BLaER1 (cell line): Measurements from ENCODE around the gene CALCOCO1.
A peak's percentile ranks its signal among the peaks of the same experiment; 100 is the strongest.

Experiments used
- H3K27ac ChIP-seq: shearing (Covaris generic); formaldehyde crosslinking; 2 replicates; pipeline ENCODE4 v1.8.1; 2022
- H3K27me3 ChIP-seq: shearing (Covaris generic); formaldehyde crosslinking; 2 replicates; pipeline ENCODE4 v1.8.1; 2022
- H3K36me3 ChIP-seq: shearing (Covaris generic); formaldehyde crosslinking; 2 replicates; pipeline ENCODE4 v1.8.1; 2022
- H3K4me1 ChIP-seq: shearing (Covaris generic); formaldehyde crosslinking; 2 replicates; pipeline ENCODE4 v1.8.1; 2022
- H3K4me2 ChIP-seq: shearing (Covaris generic); formaldehyde crosslinking; 2 replicates; pipeline ENCODE4 v1.8.1; 2022
- H3K4me3 ChIP-seq: shearing (Covaris generic); formaldehyde crosslinking; 2 replicates; pipeline ENCODE4 v1.8.1; 2022
- H3K9ac ChIP-seq: shearing (Covaris generic); formaldehyde crosslinking; 2 replicates; pipeline ENCODE4 v1.8.1; 2022
- H3K9me3 ChIP-seq: shearing (Covaris generic); formaldehyde crosslinking; 2 replicates; pipeline ENCODE4 v1.8.1; 2022
- H4K20me1 ChIP-seq: shearing (Covaris generic); formaldehyde crosslinking; 2 replicates; pipeline ENCODE4 v1.8.1; 2022
- Cebpa-rat ChIP-seq: shearing (Covaris generic); IDR thresholded peaks from 2 replicates; pipeline ENCODE4 v1.8.1; 2022

The CALCOCO1 gene

DNA sequence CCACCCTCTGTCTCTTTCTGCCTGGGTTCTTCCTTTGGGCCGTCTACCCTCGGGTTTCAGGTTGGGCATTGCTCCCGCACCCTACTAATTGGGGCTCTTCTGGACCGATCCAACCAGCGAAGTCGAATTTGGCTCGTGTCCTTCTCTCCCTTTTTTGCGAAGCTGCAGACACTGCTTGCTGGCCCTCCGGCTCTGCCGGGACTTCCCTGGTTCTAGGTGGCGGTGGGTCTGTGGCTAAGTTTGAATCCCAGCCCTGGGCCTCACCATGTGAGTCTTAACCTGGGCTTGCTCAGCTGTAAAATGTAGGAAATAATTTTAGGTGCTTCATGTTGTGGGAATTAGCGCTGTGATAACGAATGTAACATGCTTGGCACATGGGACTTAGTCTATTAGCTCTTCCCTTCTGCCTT is 24.9 kb upstream of the CALCOCO1 start:
- no peak for TF ChIP-seq Cebpa-rat
- peak overlapping the region; percentile 96 for H3K4me2 ChIP-seq
- H4K20me1 ChIP-seq: peaks cover 21% of the 10 kb centered on the region; the same call in 1 of the 2 replicates
- no peaks in the 10 kb centered on the region for H3K36me3 ChIP-seq
- peak overlapping the region; percentile 67 for H3K4me3 ChIP-seq
- H3K9me3 ChIP-seq: no peaks in the 10 kb centered on the region
- H3K9ac ChIP-seq: peak overlapping the region; percentile 63; the same call in 1 of the 2 replicates
- no peak overlapping the region for H3K27ac ChIP-seq
- H3K27me3 ChIP-seq: peaks cover 95% of the 10 kb centered on the region
- peaks cover 64% of the 10 kb centered on the region for H3K4me1 ChIP-seq

GRCh38 chr12:53751336-53752191 is 24.3 kb upstream of the CALCOCO1 start, which contains the start of gene CISTR:
Gene CISTR, minus strand, starts transcription at chr12:53751979.
- peak within 1 kb of the TSS; percentile 63 for H3K9ac ChIP-seq
- peak within 1 kb of the TSS; percentile 67 for H3K4me3 ChIP-seq
- no peaks in the 10 kb centered on the region for H3K9me3 ChIP-seq
- H3K27me3 ChIP-seq: peaks cover 98% of the 10 kb centered on the region
- TF ChIP-seq Cebpa-rat: no peak
- H3K4me2 ChIP-seq: peak within 1 kb of the TSS; percentile 96
- H4K20me1 ChIP-seq: peaks cover 21% of the 10 kb centered on the region; the same call in 1 of the 2 replicates
- peaks cover 58% of the 10 kb centered on the region for H3K4me1 ChIP-seq
- no peaks in the 10 kb centered on the region for H3K36me3 ChIP-seq
- peak within 1 kb of the TSS; percentile 47 for H3K27ac ChIP-seq

DNA sequence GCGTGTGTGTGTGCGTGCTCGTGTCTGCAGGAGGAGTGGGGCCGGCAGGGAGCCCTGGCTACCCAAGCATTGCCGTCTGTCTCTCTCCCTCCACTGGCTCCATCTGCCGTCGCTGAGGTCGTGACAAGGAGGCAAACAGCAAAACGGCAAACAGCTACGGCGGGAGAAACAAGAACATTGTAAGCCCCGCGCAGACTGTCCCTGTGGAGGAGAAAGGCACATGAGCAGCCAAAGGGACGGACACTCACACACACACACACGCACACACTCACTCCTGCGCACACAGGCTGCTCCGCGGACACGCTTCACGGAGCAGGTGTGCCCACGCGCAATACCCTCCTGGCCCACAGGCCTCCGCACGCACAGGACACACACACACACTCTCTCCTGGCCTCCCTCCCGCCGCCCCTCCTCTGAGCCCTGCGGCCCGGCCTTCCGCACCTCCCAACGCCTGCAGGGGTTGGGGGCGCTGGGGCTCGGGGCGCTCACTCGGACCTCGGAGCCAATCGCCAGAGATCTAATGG is 23.6 kb upstream of the CALCOCO1 start:
- H3K27me3 ChIP-seq: peaks cover 99% of the 10 kb centered on the region
- H3K9ac ChIP-seq: peak overlapping the region; percentile 63
- peak overlapping the region; percentile 47; the same call in 1 of the 2 replicates for H3K27ac ChIP-seq
- H3K4me3 ChIP-seq: peak overlapping the region; percentile 67
- peaks cover 51% of the 10 kb centered on the region for H3K4me1 ChIP-seq
- no peaks in the 10 kb centered on the region for H3K36me3 ChIP-seq
- peak overlapping the region; percentile 96 for H3K4me2 ChIP-seq
- H4K20me1 ChIP-seq: peaks cover 21% of the 10 kb centered on the region; the same call in 1 of the 2 replicates
- H3K9me3 ChIP-seq: no peaks in the 10 kb centered on the region
- no peak for TF ChIP-seq Cebpa-rat

DNA sequence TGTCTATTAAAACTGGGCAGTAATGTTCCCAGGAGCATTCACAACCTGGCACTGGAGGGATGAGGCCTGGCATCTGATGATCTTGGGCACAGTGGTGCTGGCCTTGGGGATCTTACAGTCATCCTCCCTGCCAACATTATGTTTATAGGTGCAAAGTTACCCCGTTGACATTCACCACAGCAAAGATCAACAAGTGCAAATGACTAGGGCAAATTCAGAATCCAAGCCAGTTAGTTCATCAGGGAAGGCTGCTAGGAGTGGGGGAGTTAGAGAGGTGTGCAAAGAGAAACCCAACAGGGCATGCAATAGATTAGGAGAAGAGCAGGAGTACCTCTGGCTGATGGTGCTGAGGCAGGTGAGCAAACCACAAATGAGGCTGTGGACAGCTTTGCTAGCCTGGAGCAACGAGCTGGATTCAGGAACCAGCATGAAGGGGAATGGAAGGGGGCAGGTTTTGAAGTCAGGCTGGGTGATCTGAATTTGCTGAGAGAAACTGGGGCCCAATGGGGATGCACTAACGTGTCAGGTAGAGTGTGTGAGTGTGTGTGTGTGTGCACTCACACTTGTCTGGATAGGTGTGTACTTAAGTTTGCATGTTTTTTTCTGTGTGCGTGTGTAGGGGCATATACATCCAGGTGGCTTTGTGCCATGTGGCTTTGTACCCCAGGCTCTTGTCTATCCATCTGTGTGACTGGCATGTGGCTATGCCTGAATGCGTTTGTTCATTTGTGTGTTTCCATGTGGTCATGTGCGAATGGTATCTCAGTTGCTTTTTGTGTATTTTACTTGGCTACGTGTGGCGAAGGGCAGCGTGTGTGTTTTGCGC is 22.9 kb upstream of the CALCOCO1 start:
- H3K4me2 ChIP-seq: peak overlapping the region; percentile 96

GRCh38 chr12:53748072-53748840 is 21.0 kb upstream of the CALCOCO1 start:
- peaks cover 25% of the 10 kb centered on the region for H3K4me1 ChIP-seq
- peaks cover 98% of the 10 kb centered on the region for H3K27me3 ChIP-seq
- peaks cover 22% of the 10 kb centered on the region; the same call in 1 of the 2 replicates for H4K20me1 ChIP-seq
- H3K9me3 ChIP-seq: no peaks in the 10 kb centered on the region
- H3K27ac ChIP-seq: no peak overlapping the region
- no peak overlapping the region for H3K4me2 ChIP-seq
- no peak for TF ChIP-seq Cebpa-rat
- no peak overlapping the region for H3K4me3 ChIP-seq
- H3K9ac ChIP-seq: no peak overlapping the region
- H3K36me3 ChIP-seq: no peaks in the 10 kb centered on the region

More for the DNA sequence above, 22.9 kb upstream of the CALCOCO1 start:
- Histone ChIP-seq H3K9me3 (no peaks in the 10 kb centered on the region), H3K9ac (0 out of 2 replicates have a peak overlapping the region, but pooled peaks have one; percentile 63), H3K4me1 (peaks cover 44% of the 10 kb centered on the region), H3K4me3 (peak overlapping the region; percentile 67), H3K27ac (no peak overlapping the region), H3K27me3 (peaks cover 98% of the 10 kb centered on the region), H4K20me1 (peaks cover 21% of the 10 kb centered on the region; the same call in 1 of the 2 replicates), H3K36me3 (no peaks in the 10 kb centered on the region)
- no peak for TF ChIP-seq Cebpa-rat

DNA sequence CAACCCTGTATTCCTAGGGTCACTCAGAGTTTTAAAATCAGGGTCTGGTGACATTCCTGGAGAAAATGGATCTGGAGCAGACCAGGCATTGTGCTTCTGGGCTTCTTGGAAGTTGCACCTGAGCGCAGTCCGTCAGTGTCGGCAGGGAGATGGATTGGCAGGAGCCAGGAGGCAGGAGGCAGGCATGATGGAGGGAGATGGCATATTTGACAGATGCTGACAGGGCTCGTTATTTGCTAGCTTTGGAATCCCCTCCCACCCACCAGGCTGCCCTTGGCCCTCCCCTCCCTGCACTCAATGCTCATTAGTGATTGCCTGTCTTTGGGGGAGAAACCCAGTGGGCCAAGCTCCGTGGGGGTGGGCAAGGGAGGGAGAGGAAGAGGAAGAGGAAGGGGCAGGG is 19.8 kb upstream of the CALCOCO1 start:
- H3K4me2 ChIP-seq: no peak overlapping the region
- peaks cover 26% of the 10 kb centered on the region; the same call in 1 of the 2 replicates for H4K20me1 ChIP-seq
- no peak overlapping the region for H3K4me3 ChIP-seq
- TF ChIP-seq Cebpa-rat: no peak
- H3K4me1 ChIP-seq: peaks cover 21% of the 10 kb centered on the region
- peaks cover 98% of the 10 kb centered on the region for H3K27me3 ChIP-seq
- H3K9ac ChIP-seq: no peak overlapping the region
- no peaks in the 10 kb centered on the region for H3K9me3 ChIP-seq
- no peaks in the 10 kb centered on the region for H3K36me3 ChIP-seq
- no peak overlapping the region for H3K27ac ChIP-seq

DNA sequence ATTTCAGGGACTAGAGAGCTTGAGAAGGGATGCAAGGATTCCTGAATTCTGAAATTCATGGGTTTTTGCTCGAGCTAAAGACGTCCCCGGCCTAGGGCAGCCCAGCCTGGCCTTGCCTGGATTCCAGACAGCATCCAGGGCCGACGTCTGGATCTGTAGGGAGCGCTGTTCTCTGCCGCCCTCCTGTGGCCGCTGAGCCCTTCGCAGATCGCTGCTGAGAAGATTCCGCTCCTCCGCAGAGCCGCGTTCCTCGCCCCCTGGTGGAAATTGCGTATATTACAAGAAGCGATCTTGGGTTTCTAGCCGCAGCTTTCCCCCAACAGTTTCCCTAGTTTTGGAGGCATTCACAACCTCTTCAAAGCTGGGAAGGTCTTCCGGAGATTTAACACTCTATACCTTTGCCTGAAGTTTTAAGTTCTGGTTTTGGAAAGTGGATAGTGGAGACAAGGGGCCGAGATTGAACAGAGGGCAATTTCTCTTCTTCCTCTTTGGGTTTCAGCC is 19.4 kb upstream of the CALCOCO1 start:
- TF ChIP-seq Cebpa-rat: no peak
- H3K9me3 ChIP-seq: no peaks in the 10 kb centered on the region
- no peak overlapping the region for H3K27ac ChIP-seq
- H4K20me1 ChIP-seq: peaks cover 26% of the 10 kb centered on the region; the same call in 1 of the 2 replicates
- H3K4me3 ChIP-seq: no peak overlapping the region
- H3K36me3 ChIP-seq: no peaks in the 10 kb centered on the region
- no peak overlapping the region for H3K4me2 ChIP-seq
- H3K27me3 ChIP-seq: peaks cover 98% of the 10 kb centered on the region
- H3K4me1 ChIP-seq: peaks cover 17% of the 10 kb centered on the region
- H3K9ac ChIP-seq: no peak overlapping the region

- Histone ChIP-seq H4K20me1 (peaks cover 26% of the 10 kb centered on the region; the same call in 1 of the 2 replicates), H3K4me1 (no peaks in the 10 kb centered on the region)
- TF ChIP-seq Cebpa-rat: no peak
Measured at GRCh38 chr12:53744751-53745150, 17.5 kb upstream of the CALCOCO1 start.

DNA sequence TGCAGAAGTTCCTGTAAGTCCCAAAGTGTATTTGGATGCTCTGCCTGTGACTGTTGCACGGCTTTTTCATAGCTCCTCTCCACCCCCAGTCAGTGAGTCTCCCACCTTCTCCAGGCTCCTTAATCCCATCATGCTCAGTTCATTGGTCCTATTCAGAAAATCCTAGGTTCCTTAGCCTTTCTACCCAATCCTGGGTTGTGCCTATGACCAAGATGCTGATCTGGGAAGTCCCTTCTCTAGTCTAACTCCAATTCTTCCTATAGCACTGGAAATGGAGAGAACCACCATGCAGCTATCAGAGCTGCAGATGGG is 16.8 kb upstream of the CALCOCO1 start:
- Histone ChIP-seq H3K27ac (no peak overlapping the region), H4K20me1 (peaks cover 20% of the 10 kb centered on the region; the same call in 1 of the 2 replicates), H3K4me2 (no peak overlapping the region), H3K4me3 (no peak overlapping the region), H3K9ac (no peak overlapping the region), H3K27me3 (peaks cover 98% of the 10 kb centered on the region), H3K4me1 (no peaks in the 10 kb centered on the region), H3K36me3 (no peaks in the 10 kb centered on the region), H3K9me3 (no peaks in the 10 kb centered on the region)
- TF ChIP-seq Cebpa-rat: no peak

More at GRCh38 chr12:53744751-53745150, 17.5 kb upstream of the CALCOCO1 start:
- no peak overlapping the region for H3K9ac ChIP-seq
- no peaks in the 10 kb centered on the region for H3K9me3 ChIP-seq
- H3K4me2 ChIP-seq: no peak overlapping the region
- peaks cover 98% of the 10 kb centered on the region for H3K27me3 ChIP-seq
- no peaks in the 10 kb centered on the region for H3K36me3 ChIP-seq
- no peak overlapping the region for H3K27ac ChIP-seq
- no peak overlapping the region for H3K4me3 ChIP-seq
